Liver (tissue), 3 donors: ENCODE measurements around the gene TOMM5.

Source experiments
- CTCF ChIP-seq: fragments of 150-350 bp; IDR thresholded peaks from 2 replicates; pipeline ENCODE4 v1.5.1; 2017; ENCODE audit warnings: improper control_type of control experiment, low read depth, low read length; ENCODE audit not compliant: missing input control
- HNF4G ChIP-seq: IDR thresholded peaks from 2 replicates; pipeline ENCODE4 v1.6.1; 2016; ENCODE audit warnings: antibody characterized with exemption
- MAX ChIP-seq: IDR thresholded peaks from 2 replicates; pipeline ENCODE4 v1.6.1; 2016; ENCODE audit warnings: antibody characterized with exemption
- RAD21 ChIP-seq, 2 donors: IDR thresholded peaks; 2 replicates each; pipeline ENCODE4 v1.6.1; 2016; ENCODE audit warnings: antibody characterized with exemption in 2 of 2, mild to moderate bottlenecking in 2 of 2
- YY1 ChIP-seq: IDR thresholded peaks from 2 replicates; pipeline ENCODE4 v1.6.1; 2016; ENCODE audit warnings: antibody characterized with exemption, mild to moderate bottlenecking
- donor health status: healthy.
- donor health status: healthy.

- no peak for TF ChIP-seq YY1
- no peak for TF ChIP-seq HNF4G
- TF ChIP-seq MAX: no peak
- TF ChIP-seq CTCF: no peak
- TF ChIP-seq RAD21 (IDR thresholded peaks at IDR 0.05): no peak
Observed at GRCh38 chr9:37539634-37540033, 52.8 kb downstream of the TOMM5 start.
